HG03045 (cell line): ENCODE data around the gene LIM2.
"Not testable (repeated sequence)": the region's sequence is repeated elsewhere in the genome, so short reads cannot be mapped to it uniquely, and the experiment has no call there.

Experiments
- ATAC-seq: cut with Tn5 transposase; IDR thresholded peaks from one replicate; pipeline ENCODE4 v1.9.1; 2021; ENCODE audit warnings: mild to moderate bottlenecking, moderate library complexity; ENCODE audit not compliant: unreplicated experiment

LIM2 gene

GRCh38 chr19:51387924-51388389 is at the start of gene LIM2:
TSS of gene LIM2 (minus strand) at chr19:51387974. CDS start at chr19:51387443, 531 bp downstream.
- ATAC-seq, result no peak

DNA sequence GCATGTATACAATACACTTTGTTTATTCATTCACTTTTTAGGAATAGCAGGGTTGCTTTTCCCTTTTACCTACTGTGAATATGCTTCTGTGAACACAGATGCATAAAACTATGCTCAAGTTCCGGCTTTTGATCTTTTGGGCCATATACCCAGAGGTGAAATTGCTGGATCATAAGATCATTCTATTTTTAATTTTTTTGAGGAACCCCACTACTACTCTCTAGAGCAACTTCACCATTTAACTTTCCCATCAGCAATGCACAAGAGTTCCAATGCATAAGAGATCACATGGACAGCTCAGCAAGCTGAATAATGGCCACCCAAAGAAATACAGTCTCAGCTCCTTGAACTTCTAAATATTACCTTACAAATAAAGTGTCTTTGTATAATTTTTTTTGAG is 46.7 kb upstream of the LIM2 start:
- no peak for ATAC-seq

DNA sequence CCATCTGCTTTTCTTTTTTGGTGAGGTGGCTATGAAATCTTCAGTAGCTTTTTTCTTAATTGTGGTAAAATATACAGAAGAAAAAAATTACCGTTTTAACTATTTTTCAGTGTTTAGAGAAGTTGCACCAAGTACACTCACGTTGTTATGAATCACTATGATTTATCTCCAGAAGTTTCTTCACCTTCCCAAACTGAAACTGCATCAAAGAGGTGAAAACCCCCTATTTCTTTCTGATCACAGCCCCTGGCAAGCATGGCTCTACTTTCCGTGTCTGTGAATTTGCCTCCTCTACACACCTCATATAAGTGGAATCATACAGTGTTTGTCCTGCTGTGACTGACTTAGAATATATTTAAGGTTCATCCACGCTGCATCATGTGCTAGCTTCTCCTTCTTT is 45.3 kb upstream of the LIM2 start:
- ATAC-seq, result no peak

- no peak for ATAC-seq
Observed at GRCh38 chr19:51431124-51431523, 43.4 kb upstream of the LIM2 start.

GRCh38 chr19:51430221-51430620 is 42.4 kb upstream of the LIM2 start:
- no peak for ATAC-seq

GRCh38 chr19:51427201-51427600 is 39.4 kb upstream of the LIM2 start:
- ATAC-seq, result no peak

DNA sequence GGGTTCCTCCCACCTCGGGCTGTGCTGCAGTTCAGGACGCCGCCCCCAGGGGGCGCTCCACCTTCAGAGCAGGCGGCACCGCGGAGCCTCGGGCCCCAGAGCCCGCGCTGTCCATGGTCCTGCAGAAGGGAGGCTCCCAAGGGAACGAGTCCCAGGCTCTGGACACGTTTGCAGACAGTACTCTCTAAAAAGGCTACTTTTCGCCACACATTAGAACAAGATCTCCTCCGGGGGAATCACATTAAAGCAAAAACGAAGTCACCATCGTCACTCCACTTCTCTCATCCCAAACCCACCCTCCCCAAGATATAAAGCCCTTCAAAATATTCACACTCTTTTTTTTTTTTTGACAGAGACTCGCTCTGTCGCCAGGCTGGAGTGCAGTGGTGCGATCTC is 34.3 kb upstream of the LIM2 start:
- no peak for ATAC-seq

GRCh38 chr19:51421229-51422052 is 33.7 kb upstream of the LIM2 start:
- no peak for ATAC-seq

DNA sequence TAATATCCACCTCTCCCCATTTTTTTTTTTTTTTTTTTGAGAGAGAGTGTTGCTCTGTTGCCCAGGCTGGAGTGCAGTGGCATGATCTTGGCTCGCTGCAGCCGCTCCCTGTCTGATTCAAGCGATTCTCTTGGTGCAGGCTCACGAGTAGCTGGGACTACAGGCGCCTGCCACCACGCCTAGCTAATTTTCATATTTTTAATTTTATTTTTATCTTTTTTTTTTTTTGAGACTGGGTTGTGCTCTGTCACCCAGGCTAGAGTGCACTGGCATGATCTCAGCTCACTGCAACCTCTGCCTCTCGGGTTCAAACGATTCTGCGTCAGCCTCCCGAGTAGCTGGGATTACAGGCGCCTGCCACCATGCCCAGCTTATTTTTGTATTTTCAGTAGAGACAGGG is 32.7 kb upstream of the LIM2 start:
- ATAC-seq, result not testable (repeated sequence)

DNA sequence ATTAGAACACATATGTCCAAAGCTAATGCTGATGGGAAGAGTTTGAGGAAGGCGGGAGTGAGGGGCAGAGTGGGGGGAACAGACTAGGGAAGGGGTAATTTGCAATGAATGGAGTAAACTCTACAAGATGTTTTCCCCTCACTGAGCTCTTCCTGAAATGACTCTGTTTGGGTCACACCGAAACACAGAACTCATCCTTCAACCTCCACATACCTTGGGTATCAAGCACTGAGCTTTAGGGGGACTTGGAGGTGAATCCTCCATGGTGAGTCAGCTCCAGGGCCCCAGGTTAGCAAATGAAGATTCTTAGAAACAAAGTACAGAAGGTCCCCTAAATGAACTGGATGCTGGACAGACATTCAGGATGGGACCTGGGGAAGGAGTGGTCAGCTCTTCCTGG is 30.9 kb upstream of the LIM2 start:
- no peak for ATAC-seq

- ATAC-seq, result no peak
Observed at GRCh38 chr19:51417810-51418157, 30.0 kb upstream of the LIM2 start.

DNA sequence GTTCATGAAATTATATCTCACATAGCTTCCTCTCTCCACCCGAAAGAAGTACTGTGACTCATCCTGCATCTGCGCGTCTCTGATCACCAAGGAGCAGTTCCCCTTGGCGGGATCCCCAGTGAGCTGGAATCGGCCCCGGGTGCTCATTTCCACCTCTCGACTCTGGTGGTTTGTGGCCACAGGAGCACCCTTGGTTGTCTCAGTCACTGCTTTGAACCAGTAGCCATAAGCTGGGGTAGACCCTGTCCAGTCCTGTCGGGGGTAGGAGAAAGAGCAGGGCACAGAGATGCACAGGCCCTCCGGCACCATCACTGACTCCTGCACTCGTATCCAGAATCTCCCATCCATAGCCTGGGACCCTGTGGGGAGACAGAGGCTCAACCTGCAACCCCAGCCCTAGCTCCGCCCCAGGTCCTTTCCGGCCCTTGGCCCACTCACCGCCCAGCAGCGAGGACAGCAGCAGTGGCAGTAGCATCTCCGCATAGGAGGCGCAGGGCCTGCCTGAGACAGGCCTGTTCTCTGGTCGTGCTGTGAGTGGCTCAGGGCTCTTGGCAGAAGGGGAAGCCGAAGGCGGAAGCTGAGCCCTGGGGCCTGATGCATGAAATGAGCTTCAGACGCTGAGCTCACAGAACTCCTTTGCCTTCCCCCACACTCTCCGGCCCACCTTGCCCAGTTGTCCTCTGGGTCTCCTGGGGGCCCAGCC is 29.5 kb upstream of the LIM2 start, which contains the start of gene SIGLEC10:
Gene SIGLEC10 (minus strand): TSS at position 536 of the 703 bp plus-strand sequence. CDS start 61 bp downstream, at position 475.
- no peak for ATAC-seq

- ATAC-seq, result not testable (repeated sequence)
Observed at GRCh38 chr19:51416422-51416821, 28.6 kb upstream of the LIM2 start.

- ATAC-seq, result no peak
Observed at GRCh38 chr19:51415187-51415586, 27.4 kb upstream of the LIM2 start.

DNA sequence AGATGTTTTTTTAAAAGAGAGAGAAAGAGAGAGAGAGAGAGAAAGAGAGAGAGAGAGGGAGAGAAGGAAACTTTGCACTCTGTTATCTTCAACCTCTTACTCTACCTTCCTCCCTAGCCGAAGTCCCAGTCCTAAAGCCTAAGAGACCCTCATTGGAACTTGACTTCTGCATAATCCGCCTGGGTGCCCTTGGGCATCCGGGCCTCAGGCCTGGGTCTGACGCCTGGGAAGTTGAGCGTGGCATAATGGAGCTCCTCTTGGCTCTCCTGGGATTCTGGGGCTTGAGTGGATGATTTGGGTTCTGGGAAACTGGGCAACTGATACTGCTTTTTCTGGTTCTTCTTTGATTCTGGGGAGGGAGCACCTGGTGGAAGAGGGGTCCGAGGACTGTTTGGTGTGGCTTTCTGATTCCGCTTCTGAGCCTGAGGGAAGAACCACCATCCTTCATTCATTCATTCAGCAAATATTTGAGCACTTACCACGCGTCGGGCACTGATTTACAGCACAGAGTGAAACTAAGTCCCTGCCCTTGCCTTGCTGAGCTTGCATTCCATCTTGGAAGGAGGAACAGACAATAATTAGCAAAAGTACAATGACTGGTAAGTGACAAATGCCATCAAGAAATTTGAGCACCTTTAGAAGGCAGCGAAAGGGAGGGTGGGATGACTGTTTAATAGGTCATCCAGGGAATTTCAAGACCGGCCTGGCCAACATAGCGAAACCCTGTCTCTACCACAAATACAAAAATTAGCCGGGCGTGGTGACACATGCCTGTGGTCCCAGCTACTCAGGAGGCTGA is 23.4 kb upstream of the LIM2 start:
- no peak for ATAC-seq

DNA sequence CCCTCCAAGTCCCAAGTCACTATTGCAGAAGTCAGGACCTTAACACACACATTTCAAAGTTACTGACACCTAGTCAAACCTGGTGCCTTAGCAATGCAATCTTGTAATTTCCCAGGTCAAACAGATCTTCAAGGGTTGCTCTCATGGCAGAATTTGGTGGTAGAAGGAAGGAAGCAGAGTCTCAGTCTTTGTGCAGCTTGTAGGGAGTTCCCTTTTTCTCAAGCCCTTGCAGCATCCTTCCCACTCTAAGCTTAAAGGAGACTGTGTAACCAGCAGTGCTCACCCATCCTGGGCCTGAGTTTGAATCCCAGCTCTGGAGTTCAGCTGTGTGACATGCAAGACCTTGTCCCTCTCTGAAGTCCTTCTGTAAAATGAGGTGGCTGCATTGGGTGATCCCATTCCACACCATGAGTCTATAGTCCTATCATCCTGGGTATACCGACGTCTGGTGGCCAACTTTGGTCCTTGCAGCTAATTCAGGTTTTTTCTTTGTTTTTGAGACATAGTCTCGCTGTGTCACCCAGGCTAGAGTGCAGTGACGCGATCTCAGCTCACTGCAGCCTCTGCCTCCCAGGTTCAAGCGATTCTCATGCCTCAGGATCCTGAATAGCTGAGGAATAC is 19.8 kb upstream of the LIM2 start:
- no peak for ATAC-seq

- no peak for ATAC-seq
Observed at GRCh38 chr19:51402117-51402516, 14.3 kb upstream of the LIM2 start.

DNA sequence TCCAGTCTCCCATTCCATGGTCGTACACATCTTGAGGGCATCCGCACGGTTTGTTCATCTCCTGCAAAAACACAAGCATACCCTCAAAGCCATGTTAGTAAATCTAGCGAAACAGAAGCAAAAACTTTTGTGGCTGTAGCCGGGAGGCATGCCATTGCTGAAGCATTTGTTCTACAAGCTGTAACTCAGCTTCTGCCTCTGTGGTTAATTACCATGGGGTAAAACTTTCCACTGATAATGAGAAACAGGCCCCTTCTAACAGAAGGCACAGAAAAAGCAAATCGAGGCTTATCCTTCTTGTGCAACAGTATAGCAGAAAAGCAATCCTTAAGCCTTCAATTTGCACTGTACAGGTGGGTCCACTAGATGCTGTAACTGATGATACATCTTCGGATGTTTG is 12.2 kb upstream of the LIM2 start:
- ATAC-seq, result not testable (repeated sequence)

DNA sequence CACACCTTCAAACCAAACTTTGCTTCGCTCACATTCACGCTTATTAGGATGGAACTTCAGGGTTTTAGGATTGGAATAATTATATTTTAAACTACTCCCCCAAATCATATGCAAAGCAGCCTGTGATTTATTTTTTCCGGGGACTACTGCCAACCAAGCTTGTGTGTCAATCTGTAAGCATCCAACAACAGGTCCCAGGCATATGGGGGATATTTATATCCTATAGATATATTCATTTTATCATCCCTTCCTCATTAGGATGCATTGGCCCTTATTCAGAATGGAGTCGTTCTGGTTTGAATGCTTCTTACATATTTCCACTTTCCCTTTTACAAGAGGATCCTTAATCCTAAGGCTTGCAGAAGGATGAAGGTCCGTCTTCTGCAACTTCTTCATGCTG is 11.5 kb upstream of the LIM2 start:
- ATAC-seq, result no peak

DNA sequence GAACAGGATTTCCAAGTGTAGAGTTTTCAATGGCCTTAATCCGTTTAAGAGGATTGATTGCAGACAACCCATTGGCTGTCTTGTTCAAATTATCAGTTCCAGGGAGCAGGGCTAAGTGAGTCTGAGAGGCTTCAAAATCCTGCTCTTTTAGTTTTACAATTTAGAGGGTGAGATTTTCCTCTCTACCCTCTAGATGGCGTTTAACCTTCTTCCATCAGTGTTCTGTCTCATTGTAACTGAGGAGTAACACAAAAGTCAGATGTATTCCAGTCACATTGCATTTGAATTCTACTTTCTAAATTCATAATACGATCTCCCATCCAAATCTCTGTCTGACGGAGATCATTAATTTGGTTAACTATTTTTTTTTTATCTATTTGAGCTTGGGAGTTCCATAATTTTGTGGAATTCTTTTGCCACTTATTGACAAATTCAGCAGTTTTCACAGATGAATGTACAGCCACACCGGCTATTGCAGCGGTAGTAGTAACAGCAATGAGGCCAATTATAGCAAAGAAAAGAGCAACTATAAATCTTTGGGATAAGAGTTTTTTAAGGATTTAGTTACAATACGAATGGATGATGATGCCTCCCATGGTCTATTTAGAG is 10.4 kb upstream of the LIM2 start:
- ATAC-seq, result no peak
